WERI-Rb-1 (cell line): ENCODE measurements around the gene TMEM123.

Source experiments
- DNase-seq: peaks from one replicate; pipeline ENCODE4 v3.0.0-alpha.2; 2020
- H3K27ac ChIP-seq: fragments of 250-450 bp; sonication (Bioruptor Pico); 2 replicates; pipeline ENCODE4 v1.5.1; 2020; ENCODE audit warnings: mild to moderate bottlenecking, moderate library complexity
- H3K27me3 ChIP-seq: fragments of 250-450 bp; sonication (Bioruptor Pico); 2 replicates; pipeline ENCODE4 v1.5.1; 2021; ENCODE audit warnings: mild to moderate bottlenecking, low read depth, moderate library complexity; ENCODE audit not compliant: insufficient read depth, severe bottlenecking
- H3K36me3 ChIP-seq: fragments of 250-450 bp; sonication (Bioruptor Pico); 2 replicates; pipeline ENCODE4 v1.5.1; 2020; ENCODE audit warnings: mild to moderate bottlenecking, moderate library complexity
- H3K4me3 ChIP-seq: 2 replicates; pipeline ENCODE4 v1.5.1; 2011; ENCODE audit warnings: low read depth, mild to moderate bottlenecking, control low read depth, low read length
- H3K9me3 ChIP-seq: fragments of 250-450 bp; sonication (Bioruptor Pico); 2 replicates; pipeline ENCODE4 v1.5.1; 2021; ENCODE audit warnings: mild to moderate bottlenecking, moderate library complexity; ENCODE audit not compliant: severe bottlenecking
- TF ChIP-seq, protein P1 (sequence below): IDR thresholded peaks from 2 replicates; pipeline ENCODE4 v1.5.1; 2011; ENCODE audit warnings: low read depth, mild to moderate bottlenecking, control low read depth, inconsistent platforms, low read length

Gene TMEM123

DNA sequence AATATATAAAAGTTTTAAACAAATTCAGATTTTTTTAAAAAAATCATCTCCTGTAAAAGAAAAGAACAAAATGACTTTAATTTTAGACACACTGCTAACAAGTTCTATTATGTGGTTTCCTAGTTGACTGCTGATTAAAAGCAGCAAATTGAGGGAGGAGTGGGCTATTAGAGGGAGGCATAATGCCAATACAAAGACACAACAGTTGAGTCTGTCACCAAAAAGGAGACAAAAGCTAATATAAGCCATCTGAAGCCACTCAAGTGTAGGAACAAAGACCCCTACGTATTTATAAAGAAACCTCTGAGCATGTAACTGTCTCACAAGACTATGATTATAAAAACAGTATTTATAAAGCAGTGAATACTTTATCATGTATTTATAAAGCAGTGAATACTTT is 28.6 kb downstream of the TMEM123 start:
- H3K36me3 ChIP-seq: peaks cover 3% of the 10 kb centered on the region
- TF ChIP-seq, protein P1, sequence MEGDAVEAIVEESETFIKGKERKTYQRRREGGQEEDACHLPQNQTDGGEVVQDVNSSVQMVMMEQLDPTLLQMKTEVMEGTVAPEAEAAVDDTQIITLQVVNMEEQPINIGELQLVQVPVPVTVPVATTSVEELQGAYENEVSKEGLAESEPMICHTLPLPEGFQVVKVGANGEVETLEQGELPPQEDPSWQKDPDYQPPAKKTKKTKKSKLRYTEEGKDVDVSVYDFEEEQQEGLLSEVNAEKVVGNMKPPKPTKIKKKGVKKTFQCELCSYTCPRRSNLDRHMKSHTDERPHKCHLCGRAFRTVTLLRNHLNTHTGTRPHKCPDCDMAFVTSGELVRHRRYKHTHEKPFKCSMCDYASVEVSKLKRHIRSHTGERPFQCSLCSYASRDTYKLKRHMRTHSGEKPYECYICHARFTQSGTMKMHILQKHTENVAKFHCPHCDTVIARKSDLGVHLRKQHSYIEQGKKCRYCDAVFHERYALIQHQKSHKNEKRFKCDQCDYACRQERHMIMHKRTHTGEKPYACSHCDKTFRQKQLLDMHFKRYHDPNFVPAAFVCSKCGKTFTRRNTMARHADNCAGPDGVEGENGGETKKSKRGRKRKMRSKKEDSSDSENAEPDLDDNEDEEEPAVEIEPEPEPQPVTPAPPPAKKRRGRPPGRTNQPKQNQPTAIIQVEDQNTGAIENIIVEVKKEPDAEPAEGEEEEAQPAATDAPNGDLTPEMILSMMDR: no peak
- H3K27me3 ChIP-seq: no peaks in the 10 kb centered on the region
- H3K9me3 ChIP-seq: no peaks in the 10 kb centered on the region
- DNase-seq: no peak
- H3K4me3 ChIP-seq: no peak overlapping the region
- H3K27ac ChIP-seq: no peak overlapping the region

DNA sequence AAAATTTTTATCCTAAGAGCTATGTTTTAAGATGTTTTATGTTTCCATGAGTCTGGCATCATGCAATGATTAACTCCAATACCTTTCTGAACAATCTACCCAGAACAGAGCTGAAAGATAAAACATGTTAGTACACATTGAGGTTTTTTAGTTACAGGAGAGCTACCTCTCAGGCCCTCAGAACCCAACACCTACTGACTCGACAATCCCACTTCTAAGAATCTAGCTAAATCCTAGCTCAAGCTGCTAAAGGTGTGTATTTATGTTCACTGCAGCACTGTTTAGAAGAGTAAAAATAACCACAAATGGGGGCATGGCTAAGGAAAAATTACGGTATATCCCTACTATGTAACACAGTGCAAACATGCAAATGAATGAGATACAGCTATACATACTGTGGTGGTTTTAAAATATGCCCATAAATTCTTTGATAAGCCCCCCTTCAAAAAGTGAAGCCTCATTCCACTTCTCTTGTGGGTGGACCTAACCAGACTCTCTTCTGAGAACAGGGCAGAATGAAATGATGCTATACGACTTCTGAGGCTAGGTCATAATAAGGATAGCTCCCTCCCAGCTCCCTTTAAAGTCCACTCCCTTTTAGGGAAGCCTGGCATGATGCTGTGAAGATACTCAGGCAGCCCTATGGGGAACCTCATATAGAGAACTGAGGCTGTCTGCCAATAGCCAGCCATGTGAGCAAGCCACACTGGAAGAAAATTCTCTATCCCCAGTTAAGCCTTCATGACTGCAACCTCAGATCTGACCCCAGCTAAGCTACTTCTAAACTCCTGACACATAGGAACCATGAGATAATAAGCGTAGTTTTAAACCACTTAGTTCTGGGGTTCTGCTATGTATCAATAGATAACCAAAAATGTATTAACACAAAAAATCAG is 29.5 kb downstream of the TMEM123 start:
- H3K36me3 ChIP-seq: peaks cover 8% of the 10 kb centered on the region
- peak overlapping the region; percentile 18 for H3K27ac ChIP-seq
- TF ChIP-seq, protein P1: no peak
- peak; percentile 35 for DNase-seq
- no peak overlapping the region for H3K4me3 ChIP-seq
- no peaks in the 10 kb centered on the region for H3K27me3 ChIP-seq
- H3K9me3 ChIP-seq: no peaks in the 10 kb centered on the region

DNA sequence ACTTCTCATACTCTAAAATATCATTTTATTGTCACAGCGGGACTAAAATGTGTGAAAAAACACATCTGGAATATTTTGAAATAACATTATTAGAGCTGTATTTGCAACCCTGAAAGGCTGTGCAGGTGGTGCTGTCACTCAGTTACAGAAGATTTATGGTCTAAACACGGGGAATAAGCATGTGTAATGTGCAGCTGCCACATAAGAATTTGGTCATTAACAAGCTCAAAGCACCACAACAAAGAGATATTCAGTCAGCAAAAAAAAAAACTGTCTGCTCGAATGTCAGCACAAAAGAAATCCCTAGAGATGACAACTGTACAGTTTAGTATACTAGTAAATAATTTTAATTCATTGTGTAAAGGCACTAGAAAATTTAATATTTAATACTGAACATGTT is 31.3 kb downstream of the TMEM123 start:
- TF ChIP-seq, protein P1: no peak
- Histone ChIP-seq H3K27me3 (no peaks in the 10 kb centered on the region), H3K27ac (no peak overlapping the region), H3K36me3 (peaks cover 8% of the 10 kb centered on the region), H3K4me3 (no peak overlapping the region), H3K9me3 (no peaks in the 10 kb centered on the region)
- no peak for DNase-seq

DNA sequence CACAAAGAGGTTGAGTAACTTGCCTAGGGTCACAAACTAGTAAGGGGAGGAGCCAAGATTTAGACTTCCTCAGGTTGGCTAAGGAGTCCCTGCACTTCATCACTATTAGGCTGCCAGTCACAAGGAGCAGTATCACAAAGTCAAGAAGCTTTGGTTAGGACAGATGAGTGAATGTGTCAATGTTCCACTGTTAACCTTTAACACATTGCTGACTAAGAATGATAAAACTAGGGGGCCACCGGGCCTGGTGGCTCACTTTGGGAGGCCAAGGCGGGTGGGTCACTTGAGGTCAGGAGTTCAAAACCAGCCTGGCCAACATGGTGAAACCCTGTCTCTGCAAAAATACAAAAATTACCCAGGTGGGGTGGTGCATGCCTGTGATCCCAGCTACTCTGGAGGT is 32.0 kb downstream of the TMEM123 start:
- H3K9me3 ChIP-seq: no peaks in the 10 kb centered on the region
- no peak overlapping the region for H3K27ac ChIP-seq
- no peak for DNase-seq
- TF ChIP-seq, protein P1: no peak
- peaks cover 6% of the 10 kb centered on the region for H3K36me3 ChIP-seq
- H3K27me3 ChIP-seq: no peaks in the 10 kb centered on the region
- no peak overlapping the region for H3K4me3 ChIP-seq

DNA sequence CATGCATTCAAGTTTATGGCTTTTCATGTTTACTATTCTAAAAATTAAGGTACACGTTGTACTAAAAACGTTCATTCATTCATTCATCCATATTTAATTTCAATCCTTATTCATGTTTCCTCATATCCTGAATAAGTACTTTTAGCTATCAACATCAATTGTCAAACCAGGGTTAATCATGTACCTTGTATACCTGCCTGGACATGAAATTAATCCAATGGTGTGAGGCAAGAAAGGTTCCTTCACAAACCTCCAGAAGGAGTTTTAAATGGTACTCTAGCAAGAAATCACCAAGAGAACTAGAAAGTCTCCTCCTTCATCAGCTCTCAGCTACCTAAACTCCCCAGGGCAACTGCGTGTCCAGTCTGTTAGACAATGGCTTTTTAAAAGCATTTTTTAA is 33.4 kb downstream of the TMEM123 start:
- H3K27me3 ChIP-seq: no peaks in the 10 kb centered on the region
- H3K27ac ChIP-seq: no peak overlapping the region
- TF ChIP-seq, protein P1: no peak
- peaks cover 6% of the 10 kb centered on the region for H3K36me3 ChIP-seq
- DNase-seq: no peak
- no peak overlapping the region for H3K4me3 ChIP-seq
- no peaks in the 10 kb centered on the region for H3K9me3 ChIP-seq
